GM10847 (cell line): ENCODE data around the gene MRPL36.

Experiments
- POLR2A ChIP-seq: IDR thresholded peaks from 2 replicates; pipeline ENCODE4 v1.6.1; 2011; ENCODE audit not compliant: insufficient read length; ENCODE audit errors: extremely low read depth

Gene MRPL36

DNA sequence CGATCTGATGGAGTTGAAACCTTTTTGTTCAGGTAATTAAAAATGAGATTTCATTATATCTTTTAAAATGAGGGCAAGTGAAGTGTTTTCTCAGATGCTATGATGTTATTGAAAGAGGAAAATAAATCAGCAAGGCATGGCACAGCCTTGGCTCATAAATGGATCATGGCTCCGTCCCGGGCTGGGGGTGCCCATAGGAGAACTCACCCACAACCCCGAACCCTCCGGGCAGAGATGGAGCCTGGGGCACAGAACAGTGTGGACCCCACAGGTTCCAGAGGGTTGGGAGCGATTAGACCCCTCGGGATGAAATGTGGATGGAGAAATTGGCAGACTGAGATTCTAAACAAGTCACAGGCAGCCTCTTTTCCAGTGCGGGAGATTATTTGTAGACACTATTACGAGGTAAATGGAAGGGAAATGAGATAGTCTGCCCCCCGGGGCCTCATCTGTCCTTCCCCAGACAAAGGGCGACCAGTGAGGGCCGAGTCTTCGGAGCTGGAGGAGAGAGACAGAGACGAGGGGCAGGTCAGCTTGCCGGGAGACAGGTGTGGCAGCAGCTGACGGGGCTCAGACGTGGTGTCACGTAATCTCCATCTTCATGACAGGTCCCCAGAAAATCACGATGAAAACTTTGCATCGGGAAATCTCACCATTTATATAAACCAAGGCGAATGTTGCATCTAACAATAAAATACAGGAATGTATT, 35.2 kb upstream of the MRPL36 start:
- TF ChIP-seq POLR2A = no peak

DNA sequence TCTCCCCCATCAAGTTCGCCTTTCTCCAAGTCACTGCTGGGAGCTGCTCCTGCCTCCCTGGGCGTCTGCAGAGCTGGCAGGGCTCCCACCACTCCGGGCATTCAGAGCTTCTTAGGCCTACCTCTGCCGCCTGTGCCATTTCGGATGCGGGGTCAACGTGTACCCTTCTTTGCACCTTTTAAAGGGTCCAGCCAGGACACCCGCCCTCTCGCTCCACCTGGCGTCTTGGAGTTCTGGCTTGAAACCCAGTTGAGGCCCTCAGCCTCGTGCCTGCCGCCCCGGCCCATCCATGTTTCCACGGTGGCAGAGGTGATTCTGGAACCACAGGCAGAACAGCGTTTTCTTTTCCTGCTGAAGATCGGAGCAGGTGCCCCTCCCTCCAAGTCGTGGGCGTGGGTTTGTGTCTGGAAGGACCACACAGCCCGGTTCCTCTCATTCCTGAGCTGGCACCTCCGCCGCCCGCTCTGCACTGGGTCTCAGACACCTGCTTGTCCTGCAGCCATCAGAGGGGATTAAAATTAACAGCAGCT, 34.5 kb upstream of the MRPL36 start:
- TF ChIP-seq POLR2A = no peak

GRCh38 chr5:1833264-1834021, 33.8 kb upstream of the MRPL36 start:
- TF ChIP-seq POLR2A = no peak

DNA sequence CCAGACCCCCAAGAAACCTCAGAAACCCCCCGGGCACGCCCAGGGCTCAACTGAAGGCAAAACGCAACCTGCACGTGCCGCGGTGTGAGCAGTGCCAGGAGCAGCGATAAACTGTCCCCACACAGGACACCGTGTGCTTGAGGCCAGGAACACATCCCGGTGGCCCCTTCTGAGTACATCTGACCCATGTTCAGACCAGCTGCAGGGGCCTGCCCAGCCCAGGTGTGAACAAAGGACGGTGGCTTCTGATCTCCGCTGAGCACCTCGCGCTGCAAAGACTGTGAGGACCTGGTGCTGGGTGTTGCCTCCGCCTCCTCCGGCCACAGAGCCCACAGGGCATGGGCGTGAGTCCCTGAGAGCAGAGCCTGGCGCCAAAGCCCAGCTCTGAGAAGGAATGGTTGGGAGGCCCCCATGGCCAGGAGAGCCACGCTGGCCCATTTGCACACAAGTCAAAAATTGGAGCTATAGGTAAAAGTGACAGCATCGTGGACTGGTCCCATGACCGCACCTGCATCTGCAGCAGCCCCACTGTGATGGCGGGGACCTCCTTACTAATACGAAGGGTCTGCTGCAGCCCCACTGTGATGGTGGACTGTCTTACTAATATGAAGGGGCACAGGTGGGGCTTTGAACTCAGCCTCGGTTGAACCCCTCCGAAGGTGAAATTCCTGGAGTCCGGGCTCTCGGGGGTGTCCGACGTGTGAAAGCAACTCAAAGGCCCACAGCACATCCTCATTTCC, 33.0 kb upstream of the MRPL36 start:
- no peak for TF ChIP-seq POLR2A

DNA sequence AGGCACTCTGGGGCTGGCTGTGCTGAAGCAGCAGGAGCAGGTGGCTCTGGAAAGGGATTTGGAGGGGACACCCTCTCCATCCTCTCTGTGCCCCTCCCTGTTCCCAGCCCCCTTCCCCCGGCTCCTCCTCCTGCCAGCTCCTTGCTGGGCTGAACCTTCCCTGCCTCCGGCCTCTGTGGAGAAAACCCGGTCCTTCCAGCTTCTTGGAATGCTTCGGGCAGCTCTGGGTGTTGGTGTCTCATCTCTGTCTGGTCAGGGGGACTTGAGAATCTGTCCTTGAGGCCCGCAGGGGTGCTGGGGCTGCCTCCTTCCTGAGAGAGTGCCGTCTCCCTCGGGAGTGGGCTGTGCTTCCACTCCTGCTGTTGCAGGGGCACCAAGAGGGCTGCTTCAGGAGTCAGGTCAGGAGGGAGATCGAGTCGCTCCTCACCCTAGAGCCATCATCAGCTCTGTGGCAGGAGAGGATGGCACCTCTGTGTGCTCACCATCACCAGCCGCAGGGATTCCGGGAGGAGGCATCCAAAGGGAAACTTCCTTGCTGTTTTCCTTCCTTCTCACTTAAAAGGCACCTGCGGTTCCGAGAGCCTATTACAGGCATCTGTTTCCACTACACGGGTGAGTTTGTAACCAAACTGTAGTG, 32.2 kb upstream of the MRPL36 start:
- no peak for TF ChIP-seq POLR2A

DNA sequence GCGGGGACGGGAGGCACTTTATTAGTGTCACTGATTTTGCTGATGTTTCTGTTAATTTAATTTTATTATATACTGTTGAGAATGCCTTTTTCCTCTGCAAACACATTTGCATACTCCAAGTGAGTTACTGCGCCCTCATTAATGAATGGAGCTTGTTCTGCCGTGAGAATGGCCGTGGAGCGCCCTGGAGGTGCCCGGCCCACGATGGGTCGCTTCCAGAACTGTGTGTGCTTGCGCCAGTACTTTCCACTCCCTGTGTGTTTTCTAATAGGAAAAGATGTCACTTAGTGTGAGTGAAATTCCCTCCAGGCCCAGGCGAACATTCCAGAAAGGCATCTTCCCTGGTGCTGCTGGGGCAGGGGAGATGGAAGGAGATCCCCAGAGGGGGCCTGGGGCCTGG, 31.6 kb upstream of the MRPL36 start:
- no peak for TF ChIP-seq POLR2A

DNA sequence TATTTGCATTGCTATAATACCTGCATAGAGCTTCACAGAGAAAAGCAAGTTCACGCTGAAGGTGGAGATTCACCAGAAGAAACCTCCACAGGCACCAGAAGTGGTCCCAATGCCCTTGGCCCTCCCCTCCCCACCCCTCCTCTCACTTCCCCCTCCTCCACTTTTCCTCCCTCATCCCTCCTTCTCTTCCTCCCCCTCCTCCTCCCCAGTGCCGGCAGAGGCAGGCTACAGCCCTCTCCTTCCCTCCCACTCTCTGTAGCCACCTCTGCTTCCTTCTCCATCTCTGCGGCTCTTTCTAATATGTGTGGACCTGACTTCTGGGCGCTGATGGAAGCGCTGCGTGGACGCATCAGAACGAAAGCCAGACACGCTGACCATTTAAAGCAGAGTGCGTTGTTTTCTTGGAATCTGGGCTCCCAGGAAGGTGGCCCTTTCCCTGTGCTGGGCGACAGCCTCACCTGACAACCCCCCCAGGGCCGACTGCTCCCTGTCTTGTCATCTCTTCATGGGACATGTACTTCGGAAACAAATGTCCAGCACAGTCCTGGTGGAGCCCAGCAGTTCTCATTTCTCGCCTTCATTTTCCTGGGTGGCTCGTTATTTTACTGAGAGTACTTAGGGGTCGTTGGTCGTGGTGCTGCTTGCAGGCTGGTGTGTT, 31.1 kb upstream of the MRPL36 start:
- TF ChIP-seq POLR2A = no peak

DNA sequence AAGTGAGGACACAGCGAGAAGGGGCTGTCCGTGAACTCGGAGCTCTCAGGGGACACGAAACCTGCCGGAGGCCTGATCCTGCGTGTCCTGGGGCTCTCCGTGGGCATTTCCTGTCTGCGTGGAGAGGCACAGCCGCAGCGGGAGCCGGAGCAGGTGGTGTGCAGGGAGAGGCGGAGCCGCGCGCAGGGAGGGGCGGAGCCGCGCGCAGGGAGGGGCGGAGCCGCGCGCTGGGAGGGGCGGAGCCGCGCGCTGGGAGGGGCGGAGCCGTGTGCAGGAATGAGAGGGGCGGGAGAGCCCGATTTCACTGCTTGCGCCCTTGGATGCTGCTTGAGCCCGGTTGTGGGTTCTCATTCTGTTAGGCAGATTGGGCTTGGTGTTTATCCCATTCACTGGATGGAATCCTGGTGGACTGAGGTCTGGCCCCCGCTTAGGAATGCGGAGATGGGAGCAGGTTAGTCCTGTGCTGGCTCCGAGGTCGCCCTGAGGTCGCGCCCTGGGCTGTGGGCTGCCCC, 28.3 kb upstream of the MRPL36 start:
- TF ChIP-seq POLR2A = no peak

DNA sequence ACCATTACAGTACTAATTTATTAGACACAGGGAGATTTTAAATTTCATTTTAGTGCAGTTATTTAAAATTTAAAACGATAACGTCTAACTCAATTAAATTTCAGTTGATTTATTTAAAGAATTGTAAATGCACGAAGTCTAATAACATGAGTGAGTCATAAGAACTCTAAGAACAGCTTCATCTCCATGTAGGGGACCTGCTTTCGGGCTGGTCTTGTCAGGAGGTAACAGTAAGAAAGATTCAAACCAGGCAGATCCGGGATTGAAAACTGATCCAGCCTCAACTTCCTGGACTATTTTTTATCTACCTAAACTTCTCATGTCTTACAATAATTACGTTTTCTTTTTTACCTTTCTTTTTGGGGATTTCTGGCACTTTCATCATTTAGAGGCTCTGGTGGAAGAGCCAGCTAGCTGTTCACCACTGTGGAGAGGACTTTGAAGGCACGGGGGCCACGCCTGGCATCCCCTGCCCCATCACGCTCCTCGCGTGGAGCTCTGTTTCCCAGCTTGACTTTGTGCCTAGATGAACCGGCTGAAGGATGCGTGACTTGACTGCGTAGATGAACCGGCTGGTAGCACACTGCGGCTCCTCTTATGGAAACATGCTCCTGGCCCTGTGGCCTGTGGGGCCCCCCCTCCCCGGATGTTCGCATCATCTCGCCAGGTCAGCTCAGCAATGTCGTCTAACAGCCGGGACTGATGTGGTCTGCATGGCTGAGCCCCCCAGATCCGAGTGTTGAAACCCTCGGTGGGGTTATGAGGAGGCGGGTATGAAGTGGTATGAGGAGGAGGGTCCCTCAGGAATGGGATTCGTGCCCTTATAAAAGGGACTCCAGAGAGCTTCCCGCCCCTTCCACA, 27.6 kb upstream of the MRPL36 start:
- TF ChIP-seq POLR2A = no peak

DNA sequence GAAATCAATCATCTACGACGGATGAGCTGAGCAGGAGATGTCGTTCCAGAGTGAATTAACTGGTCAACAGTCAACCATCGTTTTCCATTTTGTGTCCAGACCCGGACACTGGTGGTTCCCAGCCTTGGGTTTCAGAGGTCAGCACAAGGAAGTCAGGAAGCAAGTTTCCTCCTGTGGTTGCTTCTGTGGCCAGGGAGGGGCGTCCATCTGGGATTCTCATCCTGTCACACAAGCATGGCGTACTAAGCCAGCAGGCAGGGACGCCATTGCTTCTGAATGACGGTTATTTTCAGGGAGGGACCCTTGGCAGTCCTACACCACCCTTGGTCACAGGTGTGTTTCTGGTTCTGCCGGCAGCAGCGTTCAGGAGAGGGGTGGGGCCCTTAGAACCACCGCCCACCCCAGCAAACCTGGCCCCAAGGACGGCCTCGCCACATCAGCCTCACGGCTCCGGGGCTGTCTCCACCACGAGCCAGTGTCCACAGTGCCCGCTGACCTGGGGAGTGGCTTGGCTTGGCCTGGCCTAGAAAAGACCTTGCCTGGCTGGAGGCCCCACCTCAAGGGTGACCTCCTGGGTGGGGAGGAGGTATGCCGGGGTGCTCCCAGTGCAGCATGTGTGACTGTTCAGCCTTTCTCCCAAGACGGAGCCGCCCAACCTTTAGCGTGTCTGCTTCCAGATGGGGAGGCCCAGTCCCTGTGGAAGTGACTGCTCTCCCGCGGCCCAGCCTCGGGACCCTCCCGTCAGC, 26.8 kb upstream of the MRPL36 start:
- no peak for TF ChIP-seq POLR2A

- TF ChIP-seq POLR2A = no peak
These were observed 25.5 kb upstream of the MRPL36 start for GRCh38 chr5:1824903-1825841.

GRCh38 chr5:1824109-1824821, 24.6 kb upstream of the MRPL36 start:
- TF ChIP-seq POLR2A = no peak
